ENCODE measurements around the gene CLSTN1. TPM values are rescaled to one million over a fixed set of nuclear protein-coding genes. Genes with fewer than 3 reads are reported as not detected.

Gene CLSTN1
- total and polyA plus RNA-seq, 2 of the 8 experiments (the other 6 are each of a cell fraction or from before 2014, with no cell fraction given) = 34.2 to 97.4 TPM

DNA sequence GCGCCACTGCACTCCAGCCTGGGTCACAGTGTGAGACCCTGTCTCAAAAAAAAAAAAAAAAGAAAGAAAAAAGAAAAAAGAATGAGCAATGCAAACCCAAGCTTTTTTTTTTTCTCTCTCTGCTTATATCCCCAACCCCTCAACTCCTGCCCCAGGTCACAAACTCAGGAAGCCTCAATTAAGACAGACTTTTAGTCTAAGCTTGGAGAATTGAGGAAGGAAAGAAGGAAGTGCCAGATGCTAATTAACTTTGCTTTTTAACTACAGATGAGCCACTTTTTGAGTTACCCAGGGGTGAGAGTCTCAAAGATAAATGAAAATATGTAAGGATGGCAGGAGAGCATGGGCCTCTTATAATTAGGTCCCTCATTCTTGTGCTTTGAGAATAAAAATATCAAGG, 139.0 kb downstream of the CLSTN1 start:
- Histone ChIP-seq H3K4ac (replicated peaks; ENCODE audit: insufficient read length, low read depth, low read length) (no peak overlapping the region), H4K5ac (ENCODE audit: insufficient read length, low read depth, low read length) (no peak overlapping the region), H3K79me1 (ENCODE audit: low read depth, low read length) (no peaks in the 10 kb centered on the region), H3K9ac (replicated peaks in 1 of 4; ENCODE audit: extremely low read depth in 1 of 4, low read depth in 3 of 4, low read length in 3 of 4) (no peak overlapping the region), H4K8ac (ENCODE audit: extremely low read depth, insufficient read depth, low read length) (no peak overlapping the region), H3K23me2 (ENCODE audit: low read depth, low read length) (peaks cover 17% of the 10 kb centered on the region), H2BK12ac (ENCODE audit: low read depth, low read length) (no peak overlapping the region), H3K4me1 (replicated peaks in 1 of 4; ENCODE audit: control insufficient read depth in 3 of 4, insufficient read depth in 4 of 4, low read length in 3 of 4) (peaks cover 0 to 5% (median 2%) of the 10 kb centered on the region in 4 experiments; a peak in 4 of 7 replicates), H2BK5ac (ENCODE audit: low read depth, low read length) (no peak overlapping the region), H3K36me3 (ENCODE audit: control insufficient read depth in 2 of 4, insufficient read depth in 4 of 4, low read length in 3 of 4) (no peaks in the 10 kb centered on the region; a peak in 1 of 8 replicates), H3K27ac (ENCODE audit: low read depth, low read length) (no peak overlapping the region), H2AFZ (ENCODE audit: low read length) (no peak overlapping the region), H2BK15ac (ENCODE audit: low read length) (no peak overlapping the region), H2BK120ac (replicated peaks; ENCODE audit: low read depth, low read length) (no peak overlapping the region), H3K56ac (replicated peaks; ENCODE audit: insufficient read length, low read depth, low read length) (no peak overlapping the region), H3K79me2 (ENCODE audit: control insufficient read depth in 1 of 2, insufficient read depth in 2 of 2, low read length in 2 of 2) (no peaks in the 10 kb centered on the region), H3K23ac (ENCODE audit: insufficient read length) (no peak overlapping the region), H4K91ac (replicated peaks; ENCODE audit: insufficient read length, low read length) (no peak overlapping the region), H3K4me2 (ENCODE audit: insufficient read depth in 1 of 2, low read depth in 2 of 2, low read length in 2 of 2) (no peak overlapping the region), H3K4me3 (ENCODE audit: extremely low read depth in 1 of 4, insufficient read depth in 2 of 4, low read depth in 3 of 4, low read length in 4 of 4) (no peak overlapping the region), H3K9me3 (ENCODE audit: insufficient read depth in 2 of 2, low read depth in 1 of 2, low read length in 1 of 2) (no peaks in the 10 kb centered on the region), H2AK5ac (ENCODE audit: low read depth, low read length) (no peak overlapping the region), H3K18ac (ENCODE audit: extremely low read depth, low read length) (no peak overlapping the region), H3K27me3 (replicated peaks in 1 of 4; ENCODE audit: control insufficient read depth in 3 of 4, extremely low read depth in 1 of 4, insufficient read depth in 3 of 4, low read length in 3 of 4) (peaks cover 0 to 13% (median 11%) of the 10 kb centered on the region in 4 experiments; a peak in 6 of 7 replicates), H2BK20ac (ENCODE audit: low read length) (no peak overlapping the region), H3K14ac (ENCODE audit: insufficient read length) (no peak overlapping the region), H4K20me1 (replicated peaks in 1 of 2; ENCODE audit: control insufficient read depth in 1 of 2, insufficient read depth in 2 of 2, low read length in 2 of 2) (peaks cover 0 to 2% of the 10 kb centered on the region in 2 experiments)
- ChIA-PET CTCF (ENCODE audit: partially characterized antibody) (no interaction called here), POLR2A (ENCODE audit: partially characterized antibody) (interaction anchor here (1.0 kb wide), 1 partner anchor 13 kb away, joined by 3 read pairs; no protein-coding TSS in a partner anchor)
- FAIRE-seq (no peak), DNase-seq (ENCODE audit: low read depth in 1 of 2, low spot score in 2 of 2) (no peak)
- 100% methylated on average over 1 of the region's 1 CpG; no CpG with 5 or more reads in 1 of the 2 experiments for WGBS, 2 experiments (ENCODE audit: extremely low coverage in 1 of 2, insufficient coverage in 1 of 2, insufficient read length in 1 of 2, insufficient replicate concordance in 2 of 2, low coverage in 1 of 2, low lambda C conversion rate in 2 of 2, missing lambda C conversion rate in 1 of 2)
- no peak for TF ChIP-seq NRF1 (IDR thresholded peaks at IDR 0.05; ENCODE audit: low read depth, low read length)
- no peak for TF ChIP-seq POU5F1 (IDR thresholded peaks at IDR 0.05; ENCODE audit: low read depth, low read length)
- TF ChIP-seq, protein P1, sequence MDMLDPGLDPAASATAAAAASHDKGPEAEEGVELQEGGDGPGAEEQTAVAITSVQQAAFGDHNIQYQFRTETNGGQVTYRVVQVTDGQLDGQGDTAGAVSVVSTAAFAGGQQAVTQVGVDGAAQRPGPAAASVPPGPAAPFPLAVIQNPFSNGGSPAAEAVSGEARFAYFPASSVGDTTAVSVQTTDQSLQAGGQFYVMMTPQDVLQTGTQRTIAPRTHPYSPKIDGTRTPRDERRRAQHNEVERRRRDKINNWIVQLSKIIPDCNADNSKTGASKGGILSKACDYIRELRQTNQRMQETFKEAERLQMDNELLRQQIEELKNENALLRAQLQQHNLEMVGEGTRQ (IDR thresholded peaks at IDR 0.05; ENCODE audit: low read length) = no peak
- TF ChIP-seq RBBP5 (IDR thresholded peaks at IDR 0.05; ENCODE audit: borderline replicate concordance, low read depth, low read length) = no peak
- TF ChIP-seq CHD2 (IDR thresholded peaks at IDR 0.05; ENCODE audit: low read length) = no peak
- no peak for TF ChIP-seq NANOG (IDR thresholded peaks at IDR 0.05; ENCODE audit: insufficient read depth, low read depth, low read length, poor library complexity, severe bottlenecking)
- TF ChIP-seq SP2 (IDR thresholded peaks at IDR 0.05; ENCODE audit: low read length) = no peak

Measured in H1 (cell line).